GM12892 (cell line): Measurements from ENCODE around the gene DOK3.

Source experiments
- POLR2A ChIP-seq: IDR thresholded peaks from 2 replicates; pipeline ENCODE4 v1.6.1; 2011; ENCODE audit warnings: low read depth, low read length, control low read depth
- POLR2AphosphoS5 ChIP-seq: IDR thresholded peaks from 2 replicates; pipeline ENCODE4 v1.6.1; 2011; ENCODE audit warnings: low read depth, low read length, control low read depth
- TAF1 ChIP-seq: IDR thresholded peaks from 2 replicates; pipeline ENCODE4 v1.6.1; 2011; ENCODE audit warnings: low read depth, mild to moderate bottlenecking, control low read depth, low read length, borderline replicate concordance

DNA sequence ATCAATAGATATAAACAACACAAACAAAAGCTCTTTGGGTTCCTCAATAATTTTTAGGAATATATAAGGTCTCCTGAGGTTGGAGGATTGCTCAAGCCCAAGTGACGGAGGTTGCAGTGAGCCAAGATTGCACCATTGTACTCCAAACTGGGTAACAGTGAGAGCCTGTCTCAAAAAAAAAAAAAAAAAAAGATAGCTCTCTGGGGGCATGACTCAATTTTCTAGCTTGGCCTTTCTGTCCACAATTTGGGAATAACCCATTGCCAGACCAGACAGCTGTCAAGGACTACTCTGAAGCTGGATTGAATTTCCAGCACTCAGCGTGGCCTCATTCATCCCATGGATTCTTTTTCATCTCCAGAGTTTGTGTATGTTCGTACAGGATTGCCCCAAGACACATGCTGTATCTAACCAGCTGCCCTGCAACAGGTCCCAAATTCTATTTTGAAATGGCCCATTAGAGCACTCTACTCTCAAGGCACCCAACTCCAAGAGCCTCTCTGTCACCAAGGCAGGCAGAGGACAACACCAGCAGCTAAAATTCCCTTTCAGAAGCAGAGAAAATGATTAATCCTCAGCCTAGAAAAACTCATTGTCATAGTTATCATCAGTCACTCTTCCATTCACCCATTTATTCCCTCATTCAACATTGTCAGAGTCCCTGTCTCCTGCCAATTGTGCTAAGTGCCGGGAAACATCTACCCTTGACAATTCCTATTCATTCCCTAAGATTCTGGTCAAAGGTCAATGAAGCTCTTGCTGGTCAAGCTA is 36.0 kb upstream of the DOK3 start:
- TF ChIP-seq POLR2A (no peak), TAF1 (no peak), POLR2AphosphoS5 (no peak)
